Esophagus (tissue), 2 donors: ENCODE measurements around the gene TLN1. TPM values are rescaled to one million over a fixed set of nuclear protein-coding genes. Genes with fewer than 3 reads are reported as not detected.

Source experiments
- H3K27ac ChIP-seq, 2 donors: one replicate each; pipeline ENCODE4 v1.5.1; 2013; ENCODE audit warnings: low read depth in 2 of 2, mild to moderate bottlenecking in 2 of 2, inconsistent platforms in 1 of 2, low read length in 1 of 2, moderate library complexity in 1 of 2
- H3K27me3 ChIP-seq, 2 donors: one replicate each; pipeline ENCODE4 v1.6.1; 2013; ENCODE audit warnings: low read length in 2 of 2, control low read depth in 1 of 2, mild to moderate bottlenecking in 1 of 2; ENCODE audit not compliant: insufficient read depth in 2 of 2, control insufficient read depth in 1 of 2
- H3K36me3 ChIP-seq, 2 donors: one replicate each; pipeline ENCODE4 v1.6.1; 2013; ENCODE audit warnings: low read length in 1 of 2; ENCODE audit not compliant: control insufficient read depth in 2 of 2, insufficient read depth in 2 of 2
- H3K4me1 ChIP-seq, 2 donors: one replicate each; pipeline ENCODE4 v1.6.1; 2013; ENCODE audit warnings: low read length in 1 of 2; ENCODE audit not compliant: control insufficient read depth in 2 of 2, insufficient read depth in 2 of 2
- H3K4me3 ChIP-seq, 2 donors: one replicate each; pipeline ENCODE4 v1.5.1; 2013; ENCODE audit warnings: low read length in 2 of 2, mild to moderate bottlenecking in 2 of 2, low read depth in 1 of 2, moderate library complexity in 1 of 2
- H3K9me3 ChIP-seq, 2 donors: one replicate each; pipeline ENCODE4 v1.6.1; 2013; ENCODE audit warnings: mild to moderate bottlenecking in 2 of 2, low read depth in 1 of 2, low read length in 1 of 2, moderate library complexity in 1 of 2; ENCODE audit not compliant: control insufficient read depth in 2 of 2, insufficient read depth in 1 of 2
- WGBS, 2 donors: extraction: QIAGEN DNeasy Blood & Tissue Kit; methylation state at CpG; one replicate each; pipeline ENCODE4 v1.1.7; 2013; 5-methylcytosine and 5-hydroxymethylcytosine counted together
- polyA plus RNA-seq, 2 donors: library from polyadenylated mRNA; stranded (reverse); fragments of 200-250 nt; gene quantifications; one replicate each; pipeline ENCODE4 v1.2.3, GENCODE V29; 2013
- donor health status: healthy with polysubstance abuse.
- donor health status: Bipolar disorder and iron deficiency.

The TLN1 gene
- polyA plus RNA-seq, 2 donors = 53.2 to 89.5 TPM

GRCh38 chr9:35743880-35744518 lies 12.0 kb upstream of the TLN1 start:
- Histone ChIP-seq H3K4me1 (peaks cover 2 to 3% of the 10 kb centered on the region in 2 donors), H3K4me3 (no peak overlapping the region), H3K9me3 (no peaks in the 10 kb centered on the region), H3K27ac (no peak overlapping the region), H3K27me3 (no peaks in the 10 kb centered on the region), H3K36me3 (peaks cover 13 to 40% of the 10 kb centered on the region in 2 donors)
- 86 to 89% methylated on average over 8 of the region's 8 CpGs for WGBS, 2 donors

DNA sequence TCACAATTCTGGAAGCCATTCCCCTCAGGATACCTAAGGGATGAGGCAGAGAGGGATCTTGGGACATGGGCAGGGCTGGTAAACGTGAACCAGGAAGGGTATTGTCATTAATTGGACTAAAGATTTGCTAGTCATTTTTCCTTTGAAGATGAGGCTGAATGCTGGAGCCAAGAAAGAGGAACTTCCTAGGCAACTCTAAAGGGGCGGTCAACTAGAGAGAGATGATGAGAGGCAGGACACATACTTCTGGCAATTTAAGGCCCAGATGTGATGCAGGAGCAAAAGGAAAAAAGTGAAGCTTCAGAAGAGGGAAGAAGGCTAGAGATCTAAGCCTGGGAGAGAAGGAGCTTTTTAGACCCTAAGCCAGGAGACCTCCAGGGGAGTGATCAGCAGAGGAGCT lies 11.5 kb upstream of the TLN1 start:
- Histone ChIP-seq H3K4me1 (peaks cover 2 to 3% of the 10 kb centered on the region in 2 donors), H3K4me3 (no peak overlapping the region), H3K36me3 (peaks cover 17 to 45% of the 10 kb centered on the region in 2 donors), H3K27ac (no peak overlapping the region), H3K27me3 (no peaks in the 10 kb centered on the region), H3K9me3 (no peaks in the 10 kb centered on the region)
- WGBS, 2 donors = 59 to 67% methylated on average over 2 of the region's 2 CpGs

- peaks cover 22 to 61% of the 10 kb centered on the region in 2 donors for H3K36me3 ChIP-seq
- H3K27me3 ChIP-seq = no peaks in the 10 kb centered on the region
- H3K4me1 ChIP-seq = peaks cover 0 to under 1% of the 10 kb centered on the region in 2 donors
- no peak overlapping the region for H3K27ac ChIP-seq
- no peak overlapping the region for H3K4me3 ChIP-seq
- WGBS, 2 donors = 82 to 83% methylated on average over 7 of the region's 7 CpGs
- no peaks in the 10 kb centered on the region for H3K9me3 ChIP-seq
Measured at GRCh38 chr9:35741740-35742139, 9.7 kb upstream of the TLN1 start.

- no peaks in the 10 kb centered on the region for H3K9me3 ChIP-seq
- no peak overlapping the region for H3K27ac ChIP-seq
- no peaks in the 10 kb centered on the region for H3K4me1 ChIP-seq
- WGBS, 2 donors = 90 to 91% methylated on average over 6 of the region's 6 CpGs
- H3K27me3 ChIP-seq = no peaks in the 10 kb centered on the region
- H3K4me3 ChIP-seq = no peak overlapping the region
- peaks cover 26 to 69% of the 10 kb centered on the region in 2 donors for H3K36me3 ChIP-seq
Measured at GRCh38 chr9:35740243-35740642, 8.2 kb upstream of the TLN1 start.

- Histone ChIP-seq H3K4me1 (no peaks in the 10 kb centered on the region), H3K9me3 (no peaks in the 10 kb centered on the region), H3K27me3 (no peaks in the 10 kb centered on the region), H3K27ac (no peak overlapping the region), H3K36me3 (peaks cover 26 to 61% of the 10 kb centered on the region in 2 donors), H3K4me3 (no peak overlapping the region)
- 86 to 88% methylated on average over 7 of the region's 7 CpGs for WGBS, 2 donors
Measured at GRCh38 chr9:35738924-35739323, 6.9 kb upstream of the TLN1 start.

- Histone ChIP-seq H3K27me3 (no peaks in the 10 kb centered on the region), H3K4me1 (no peaks in the 10 kb centered on the region), H3K9me3 (no peaks in the 10 kb centered on the region), H3K27ac (no peak overlapping the region), H3K36me3 (peaks cover 26 to 61% of the 10 kb centered on the region in 2 donors), H3K4me3 (no peak overlapping the region)
- 77 to 79% methylated on average over 4 of the region's 4 CpGs for WGBS, 2 donors
Measured at GRCh38 chr9:35738186-35738585, 6.2 kb upstream of the TLN1 start.

DNA sequence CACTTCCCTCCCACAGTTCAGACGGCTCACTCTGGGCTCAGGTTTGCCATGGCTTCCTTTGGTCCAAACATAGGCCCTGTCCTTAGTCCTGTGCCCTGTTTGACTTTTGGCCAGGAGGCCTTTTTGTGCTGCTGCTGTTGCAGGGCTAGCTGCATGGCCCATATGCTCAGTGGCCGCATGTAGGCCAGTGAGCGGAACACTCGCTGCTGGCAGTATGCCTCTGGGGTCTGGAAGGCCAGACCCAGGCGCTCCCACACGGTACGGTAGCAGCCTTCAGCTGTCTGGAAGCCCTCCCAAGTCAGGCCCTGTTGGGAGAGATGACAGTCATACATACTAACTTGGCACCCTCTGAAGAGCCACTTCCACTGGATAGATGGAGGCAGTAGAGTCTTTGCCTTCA lies 5.1 kb upstream of the TLN1 start:
- H3K4me1 ChIP-seq = peaks cover 0 to 4% of the 10 kb centered on the region in 2 donors
- WGBS, 2 donors = 72 to 78% methylated on average over 7 of the region's 7 CpGs
- H3K9me3 ChIP-seq = no peaks in the 10 kb centered on the region
- H3K27ac ChIP-seq = no peak overlapping the region
- H3K36me3 ChIP-seq = peaks cover 26 to 59% of the 10 kb centered on the region in 2 donors
- no peak overlapping the region for H3K4me3 ChIP-seq
- no peaks in the 10 kb centered on the region for H3K27me3 ChIP-seq

- H3K36me3 ChIP-seq = peaks cover 21 to 51% of the 10 kb centered on the region in 2 donors
- H3K9me3 ChIP-seq = no peaks in the 10 kb centered on the region
- H3K4me1 ChIP-seq = peaks cover 0 to 8% of the 10 kb centered on the region in 2 donors
- 38 to 57% methylated on average over 5 of the region's 5 CpGs for WGBS, 2 donors
- no peak overlapping the region for H3K4me3 ChIP-seq
- H3K27me3 ChIP-seq = no peaks in the 10 kb centered on the region
- H3K27ac ChIP-seq = no peak overlapping the region
Measured at GRCh38 chr9:35736201-35736633, 4.2 kb upstream of the TLN1 start.

- 83 to 91% methylated on average over 3 of the region's 3 CpGs for WGBS, 2 donors
- Histone ChIP-seq H3K4me1 (peaks cover 4 to 10% of the 10 kb centered on the region in 2 donors), H3K27ac (no peak overlapping the region)
Measured at GRCh38 chr9:35734096-35734495, 2.1 kb upstream of the TLN1 start.

More at GRCh38 chr9:35734096-35734495, 2.1 kb upstream of the TLN1 start:
- Histone ChIP-seq H3K27me3 (no peaks in the 10 kb centered on the region), H3K9me3 (no peaks in the 10 kb centered on the region), H3K36me3 (peaks cover 14 to 30% of the 10 kb centered on the region in 2 donors), H3K4me3 (no peak overlapping the region)
